Panc1 (cell line): Measurements from ENCODE around the gene MUS81. TPM values are rescaled to one million over a fixed set of nuclear protein-coding genes. Genes with fewer than 3 reads are reported as not detected.

Source experiments
- ATAC-seq: fragments of 200-7000 bp; cut with Tn5 transposase; 2 replicates; pipeline ENCODE4 v1.9.1; 2020; ENCODE audit warnings: mild to moderate bottlenecking, moderate library complexity
- BruUV-seq: library from RNA; stranded (reverse); fragments of 400-500 nt; replicated peaks from 2 replicates; lab custom pipeline; 2021; lab: Mats Ljungman, UMichigan
- CTCF ChIA-PET: fragments of 300-600 bp; sonication (Branson Sonifier 250); formaldehyde crosslinking; loops from one replicate; lab custom pipeline; 2022; ENCODE audit warnings: antibody characterized with exemption; lab: Charles Lee
- POLR2A ChIA-PET: fragments of 300-600 bp; sonication (Branson Sonifier 250); formaldehyde crosslinking; loops from one replicate; lab custom pipeline; 2022; ENCODE audit warnings: antibody characterized with exemption; lab: Charles Lee
- DNase-seq: peaks from one replicate; pipeline ENCODE4 v3.0.0-alpha.2; 2010; ENCODE audit warnings: low read depth, low spot score
- H3K27ac ChIP-seq: 2 replicates; pipeline ENCODE4 v1.5.1; 2011; ENCODE audit warnings: mild to moderate bottlenecking, low read length, inconsistent platforms
- H3K27me3 ChIP-seq: fragments of 200-500 bp; sonication (Bioruptor generic); 2 replicates; pipeline ENCODE4 v1.6.0; 2014; ENCODE audit warnings: low read length, inconsistent platforms; ENCODE audit not compliant: control insufficient read depth, insufficient read depth
- H3K36me3 ChIP-seq: fragments of 200-500 bp; sonication (Bioruptor generic); 2 replicates; pipeline ENCODE4 v1.5.1; 2014; ENCODE audit warnings: inconsistent platforms, mild to moderate bottlenecking, low read length, moderate library complexity; ENCODE audit not compliant: control insufficient read depth, insufficient read depth
- H3K4me1 ChIP-seq: 2 replicates; pipeline ENCODE4 v1.5.1; 2011; ENCODE audit warnings: inconsistent platforms, mild to moderate bottlenecking, low read length, moderate library complexity; ENCODE audit not compliant: control insufficient read depth, insufficient read depth
- H3K4me3 ChIP-seq, 2 experiments: 2 replicates each; pipeline ENCODE4 v1.5.1; 2011 to 2012; ENCODE audit warnings: low read depth in 2 of 2, low read length in 2 of 2, mild to moderate bottlenecking in 2 of 2, inconsistent platforms in 1 of 2, moderate library complexity in 1 of 2
- H3K9me3 ChIP-seq: fragments of 200-500 bp; sonication (Bioruptor generic); 2 replicates; pipeline ENCODE4 v1.5.1; 2014; ENCODE audit warnings: low read depth, mild to moderate bottlenecking, inconsistent platforms, low read length, moderate library complexity; ENCODE audit not compliant: control insufficient read depth, insufficient read depth
- POLR2AphosphoS5 ChIP-seq: IDR thresholded peaks from 2 replicates; pipeline ENCODE4 v1.6.1; 2012; ENCODE audit warnings: mild to moderate bottlenecking, low read depth, low read length, moderate library complexity
- REST ChIP-seq, 2 experiments: IDR thresholded peaks; 2 replicates each; pipeline ENCODE4 v1.6.1; 2011 to 2012; ENCODE audit warnings: low read depth in 2 of 2, control low read depth in 1 of 2, low read length in 1 of 2, mild to moderate bottlenecking in 1 of 2, moderate library complexity in 1 of 2; ENCODE audit not compliant: insufficient read depth in 1 of 2
- SIN3A ChIP-seq: IDR thresholded peaks from 2 replicates; pipeline ENCODE4 v1.6.1; 2012; ENCODE audit warnings: low read depth, mild to moderate bottlenecking, low read length, moderate library complexity, borderline replicate concordance; ENCODE audit not compliant: insufficient read depth
- TCF7L2 ChIP-seq: IDR thresholded peaks from 2 replicates; pipeline ENCODE4 v1.6.1; 2011; ENCODE audit warnings: mild to moderate bottlenecking, low read depth, low read length, inconsistent platforms
- in situ Hi-C: cut with HindIII; loops from 2 replicates; pipeline ENCODE4 v1.10.0; 2016; ENCODE audit warnings: low sequenced_read_pairs, low pct_unique_long_range_greater_than_20kb
- intact Hi-C: fragments of 100-400 bp; cut with micrococcal nuclease; formaldehyde crosslinking; loops from one replicate; pipeline ENCODE4 v1.10.0; 2022; ENCODE audit not compliant: unreplicated experiment
- total RNA-seq: library from RNA; stranded (reverse); gene quantifications from one replicate; pipeline ENCODE4 v1.2.1, GENCODE V29; 2021; ENCODE audit not compliant: unreplicated experiment
- TF ChIP-seq, protein P1 (sequence below): fragments of 450-650 bp; IDR thresholded peaks from 2 replicates; pipeline ENCODE4 v1.5.1; 2017; ENCODE audit warnings: mild to moderate bottlenecking

MUS81 gene
- total RNA-seq, 1 experiment from 2014 or later, result 140 TPM

GRCh38 chr11:65854161-65854592 is 6.1 kb upstream of the MUS81 start:
- in situ Hi-C loops (no loop called here), intact Hi-C loops (loop anchor here (10.0 kb wide), 1 partner anchor 299 kb away; the partner anchor contains the start of gene LTBP3)
- BruUV-seq, result no TSS peak
- H3K27me3 ChIP-seq, result no peaks in the 10 kb centered on the region
- ChIA-PET POLR2A (interaction anchor here (1.2 kb wide), 1 partner anchor 142 kb away, joined by 8 read pairs; the partner anchor contains the start of gene KAT5), CTCF (no interaction called here)
- peaks cover 29% of the 10 kb centered on the region for H3K36me3 ChIP-seq
- no peak for ATAC-seq
- peak overlapping the region; percentile 8; the same call in 1 of the 2 replicates for H3K27ac ChIP-seq
- no peak for TF ChIP-seq REST (IDR thresholded peaks at IDR 0.05; ENCODE audit: insufficient read depth in 1 of 2, low read depth in 2 of 2, low read length in 1 of 2)
- no peak for TF ChIP-seq POLR2AphosphoS5
- TF ChIP-seq, protein P1, sequence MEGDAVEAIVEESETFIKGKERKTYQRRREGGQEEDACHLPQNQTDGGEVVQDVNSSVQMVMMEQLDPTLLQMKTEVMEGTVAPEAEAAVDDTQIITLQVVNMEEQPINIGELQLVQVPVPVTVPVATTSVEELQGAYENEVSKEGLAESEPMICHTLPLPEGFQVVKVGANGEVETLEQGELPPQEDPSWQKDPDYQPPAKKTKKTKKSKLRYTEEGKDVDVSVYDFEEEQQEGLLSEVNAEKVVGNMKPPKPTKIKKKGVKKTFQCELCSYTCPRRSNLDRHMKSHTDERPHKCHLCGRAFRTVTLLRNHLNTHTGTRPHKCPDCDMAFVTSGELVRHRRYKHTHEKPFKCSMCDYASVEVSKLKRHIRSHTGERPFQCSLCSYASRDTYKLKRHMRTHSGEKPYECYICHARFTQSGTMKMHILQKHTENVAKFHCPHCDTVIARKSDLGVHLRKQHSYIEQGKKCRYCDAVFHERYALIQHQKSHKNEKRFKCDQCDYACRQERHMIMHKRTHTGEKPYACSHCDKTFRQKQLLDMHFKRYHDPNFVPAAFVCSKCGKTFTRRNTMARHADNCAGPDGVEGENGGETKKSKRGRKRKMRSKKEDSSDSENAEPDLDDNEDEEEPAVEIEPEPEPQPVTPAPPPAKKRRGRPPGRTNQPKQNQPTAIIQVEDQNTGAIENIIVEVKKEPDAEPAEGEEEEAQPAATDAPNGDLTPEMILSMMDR, result no peak
- TF ChIP-seq TCF7L2, result no peak
- TF ChIP-seq SIN3A, result no peak
- H3K9me3 ChIP-seq, result no peaks in the 10 kb centered on the region
- H3K4me1 ChIP-seq, result peaks cover 34% of the 10 kb centered on the region
- DNase-seq, result no peak
- H3K4me3 ChIP-seq, result no peak overlapping the region

DNA sequence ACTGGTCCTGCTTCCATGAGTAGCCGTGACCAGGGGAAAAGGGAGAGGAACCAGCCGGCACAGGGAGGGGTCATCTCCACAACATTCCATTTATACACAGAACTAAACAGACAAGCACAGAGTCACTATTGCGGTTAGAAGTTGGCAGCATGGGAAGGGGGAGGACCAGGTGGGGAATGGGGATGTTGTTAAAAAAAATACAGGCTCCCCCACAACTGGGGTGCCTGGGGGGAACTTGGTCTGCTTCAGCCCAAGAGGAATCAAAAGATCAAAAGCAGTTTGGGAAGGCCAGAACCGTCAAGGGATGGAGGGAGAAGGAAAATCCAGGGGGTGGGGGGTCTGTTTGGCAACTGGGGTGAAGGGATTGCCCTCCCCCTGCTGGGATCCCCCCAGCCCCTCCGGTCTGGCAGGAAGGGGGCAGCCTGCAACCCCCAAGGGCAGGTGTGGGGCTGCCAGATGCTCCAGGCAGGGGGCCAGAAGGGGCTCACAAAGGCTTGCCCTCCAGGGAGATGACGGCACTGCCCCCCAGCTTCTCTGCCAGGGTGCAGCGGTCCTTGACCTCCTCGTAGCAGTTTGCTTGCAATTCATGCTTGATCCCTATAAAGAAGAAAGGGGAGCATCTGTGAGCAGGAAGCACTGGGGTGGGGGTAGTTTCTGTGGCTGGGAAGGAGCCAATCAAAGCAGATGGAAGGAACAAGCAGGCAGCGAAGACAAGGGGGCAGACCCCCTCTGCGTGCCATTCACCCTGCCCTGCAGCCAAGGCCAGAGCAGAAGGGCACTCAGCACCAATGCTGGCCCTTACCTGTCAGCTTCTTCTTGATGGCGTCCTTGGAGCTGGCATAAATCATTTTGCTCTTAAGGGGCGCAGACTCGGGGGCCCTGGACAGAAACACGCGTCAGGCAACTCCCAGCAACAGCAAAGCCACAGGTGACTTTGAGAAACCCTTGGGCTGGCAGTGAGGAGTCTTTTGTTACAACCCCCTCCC is 5.1 kb upstream of the MUS81 start:
- Histone ChIP-seq H3K9me3 (no peaks in the 10 kb centered on the region), H3K27ac (peak overlapping the region; percentile 93; the same call in 1 of the 2 replicates), H3K36me3 (peaks cover 29% of the 10 kb centered on the region), H3K27me3 (no peaks in the 10 kb centered on the region), H3K4me1 (peaks cover 38% of the 10 kb centered on the region), H3K4me3 (peak overlapping the region; percentile 94 to 99)
- BruUV-seq, result TSS peak; percentile 95
- ATAC-seq (no peak), DNase-seq (no peak)
- in situ Hi-C loops, result no loop called here
- ChIA-PET POLR2A (interaction anchor here (0.7 kb wide), 1 partner anchor 116 kb away, joined by 4 read pairs; no protein-coding TSS in a partner anchor), CTCF (interaction anchor here (0.7 kb wide), 1 partner anchor 76 kb away, joined by 3 read pairs; no protein-coding TSS in a partner anchor)
- intact Hi-C loops, result loop anchor here (10.0 kb wide), 1 partner anchor 300 kb away; the partner anchor contains the start of gene LTBP3
- TF ChIP-seq, protein P1, result no peak
- TF ChIP-seq POLR2AphosphoS5 (no peak), SIN3A (no peak)
